Muscle layer of duodenum (tissue), 2 donors: ENCODE data around the gene SCUBE2.

Experiments
- H3K27ac ChIP-seq: one replicate; pipeline ENCODE4 v1.7.0; 2013; ENCODE audit warnings: mild to moderate bottlenecking, low read length
- H3K27me3 ChIP-seq: one replicate; pipeline ENCODE4 v1.7.0; 2013; ENCODE audit warnings: low read depth, mild to moderate bottlenecking, control low read depth, low read length
- H3K36me3 ChIP-seq, 2 donors: one replicate each; pipeline ENCODE4 v1.7.0; 2013; ENCODE audit warnings: low read length in 2 of 2, control low read depth in 1 of 2, mild to moderate bottlenecking in 1 of 2; ENCODE audit not compliant: insufficient read depth in 2 of 2, control insufficient read depth in 1 of 2
- H3K4me1 ChIP-seq, 2 donors: one replicate each; pipeline ENCODE4 v1.7.0; 2013; ENCODE audit warnings: low read length in 2 of 2, mild to moderate bottlenecking in 2 of 2, control low read depth in 1 of 2, moderate library complexity in 1 of 2; ENCODE audit not compliant: insufficient read depth in 2 of 2, control insufficient read depth in 1 of 2
- H3K4me3 ChIP-seq, 2 donors: one replicate each; pipeline ENCODE4 v1.7.0; 2013; ENCODE audit warnings: low read length in 2 of 2, low read depth in 1 of 2, mild to moderate bottlenecking in 1 of 2
- H3K9me3 ChIP-seq, 2 donors: one replicate each; pipeline ENCODE4 v1.7.0; 2013; ENCODE audit warnings: low read length in 2 of 2, control low read depth in 1 of 2, mild to moderate bottlenecking in 1 of 2; ENCODE audit not compliant: control insufficient read depth in 1 of 2
- donor health status: healthy.

The SCUBE2 gene

GRCh38 chr11:9126636-9127035, 35.2 kb upstream of the SCUBE2 start:
- H3K4me3 ChIP-seq = no peak overlapping the region
- H3K27me3 ChIP-seq = no peaks in the 10 kb centered on the region
- no peaks in the 10 kb centered on the region for H3K4me1 ChIP-seq
- no peak overlapping the region for H3K27ac ChIP-seq
- no peaks in the 10 kb centered on the region for H3K36me3 ChIP-seq
- no peaks in the 10 kb centered on the region for H3K9me3 ChIP-seq

- H3K4me1 ChIP-seq = no peaks in the 10 kb centered on the region
- no peaks in the 10 kb centered on the region for H3K9me3 ChIP-seq
- H3K27ac ChIP-seq = no peak overlapping the region
- no peak overlapping the region for H3K4me3 ChIP-seq
- no peaks in the 10 kb centered on the region for H3K27me3 ChIP-seq
- no peaks in the 10 kb centered on the region for H3K36me3 ChIP-seq
Measured at GRCh38 chr11:9125185-9125886, 33.9 kb upstream of the SCUBE2 start.

GRCh38 chr11:9123595-9124304, 32.4 kb upstream of the SCUBE2 start:
- Histone ChIP-seq H3K4me3 (no peak overlapping the region), H3K27ac (no peak overlapping the region), H3K9me3 (no peaks in the 10 kb centered on the region), H3K4me1 (no peaks in the 10 kb centered on the region), H3K27me3 (no peaks in the 10 kb centered on the region), H3K36me3 (no peaks in the 10 kb centered on the region)

GRCh38 chr11:9121469-9121796, 30.0 kb upstream of the SCUBE2 start:
- no peaks in the 10 kb centered on the region for H3K36me3 ChIP-seq
- no peaks in the 10 kb centered on the region for H3K4me1 ChIP-seq
- H3K4me3 ChIP-seq = no peak overlapping the region
- H3K27me3 ChIP-seq = no peaks in the 10 kb centered on the region
- H3K9me3 ChIP-seq = no peaks in the 10 kb centered on the region
- no peak overlapping the region for H3K27ac ChIP-seq

DNA sequence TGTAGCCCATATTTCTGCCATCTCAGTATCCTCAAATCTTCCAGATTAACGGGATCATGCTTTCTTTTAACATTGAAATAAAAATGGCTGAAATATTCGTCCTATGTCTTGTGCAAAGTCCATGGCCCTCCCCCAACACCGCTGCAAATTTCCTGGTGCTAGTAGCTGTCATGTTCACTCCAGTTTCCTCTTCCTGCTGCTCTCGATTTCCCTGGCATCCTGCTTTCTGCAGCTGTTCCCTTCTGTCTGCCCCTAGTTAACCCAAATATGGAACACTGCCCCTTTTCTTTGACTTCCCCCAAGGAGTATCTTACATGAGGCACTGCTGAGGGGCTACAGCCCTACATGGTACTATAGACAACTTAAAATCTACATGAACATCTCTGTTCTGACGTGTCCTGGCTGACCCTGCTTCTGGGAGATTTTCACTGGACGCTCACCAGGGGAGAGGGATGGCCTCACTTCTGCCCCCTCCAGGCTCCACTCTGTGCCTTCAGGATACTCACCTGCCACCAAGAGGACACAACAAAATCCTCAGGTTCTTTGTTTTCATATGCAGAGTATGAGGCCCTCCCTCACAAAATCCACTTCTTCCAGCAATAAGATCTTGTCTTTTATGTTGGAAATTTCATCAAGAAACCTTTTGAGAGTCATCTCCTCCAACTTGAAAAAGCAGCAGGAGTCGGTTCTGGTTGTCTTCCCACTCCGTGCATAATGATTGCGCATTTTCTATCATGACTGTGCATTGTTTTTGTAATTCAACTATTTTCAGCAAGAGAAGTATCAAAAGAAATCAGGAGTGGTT, 29.5 kb upstream of the SCUBE2 start:
- no peak overlapping the region for H3K4me3 ChIP-seq
- no peaks in the 10 kb centered on the region for H3K27me3 ChIP-seq
- H3K36me3 ChIP-seq = no peaks in the 10 kb centered on the region

GRCh38 chr11:9118277-9118676, 26.9 kb upstream of the SCUBE2 start:
- no peaks in the 10 kb centered on the region for H3K36me3 ChIP-seq

More for the DNA sequence above, 29.5 kb upstream of the SCUBE2 start:
- H3K27ac ChIP-seq = no peak overlapping the region
- no peaks in the 10 kb centered on the region for H3K9me3 ChIP-seq
- H3K4me1 ChIP-seq = no peaks in the 10 kb centered on the region

DNA sequence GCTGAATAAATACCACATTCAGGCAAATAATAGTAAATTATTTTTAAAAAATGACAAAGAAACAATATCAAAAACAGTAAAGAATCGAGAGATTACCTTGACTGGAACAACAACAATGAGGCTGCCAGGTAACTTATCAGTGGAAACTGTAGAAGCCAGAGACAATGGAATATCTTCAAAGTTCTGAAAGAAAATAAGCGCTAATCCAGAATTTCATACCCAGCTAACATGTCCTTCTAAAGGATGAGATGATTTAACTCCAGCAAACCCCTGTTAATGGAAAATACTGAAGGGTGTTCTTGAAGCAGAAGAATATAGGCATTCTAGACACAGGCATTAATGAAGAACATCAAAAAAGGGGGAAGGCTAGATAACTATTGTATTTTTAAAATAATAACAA, 20.7 kb upstream of the SCUBE2 start:
- Histone ChIP-seq H3K4me3 (no peak overlapping the region), H3K27me3 (no peaks in the 10 kb centered on the region), H3K9me3 (peaks cover 0 to 11% of the 10 kb centered on the region in 2 donors), H3K36me3 (no peaks in the 10 kb centered on the region), H3K27ac (no peak overlapping the region), H3K4me1 (no peaks in the 10 kb centered on the region)

More at GRCh38 chr11:9118277-9118676, 26.9 kb upstream of the SCUBE2 start:
- Histone ChIP-seq H3K27me3 (no peaks in the 10 kb centered on the region), H3K4me1 (no peaks in the 10 kb centered on the region), H3K9me3 (peaks cover 0 to 5% of the 10 kb centered on the region in 2 donors), H3K4me3 (no peak overlapping the region), H3K27ac (no peak overlapping the region)

- Histone ChIP-seq H3K9me3 (peaks cover 0 to 11% of the 10 kb centered on the region in 2 donors), H3K4me1 (no peaks in the 10 kb centered on the region), H3K36me3 (no peaks in the 10 kb centered on the region), H3K27me3 (no peaks in the 10 kb centered on the region), H3K27ac (no peak overlapping the region), H3K4me3 (no peak overlapping the region)
Measured at GRCh38 chr11:9109858-9110731, 18.7 kb upstream of the SCUBE2 start.

DNA sequence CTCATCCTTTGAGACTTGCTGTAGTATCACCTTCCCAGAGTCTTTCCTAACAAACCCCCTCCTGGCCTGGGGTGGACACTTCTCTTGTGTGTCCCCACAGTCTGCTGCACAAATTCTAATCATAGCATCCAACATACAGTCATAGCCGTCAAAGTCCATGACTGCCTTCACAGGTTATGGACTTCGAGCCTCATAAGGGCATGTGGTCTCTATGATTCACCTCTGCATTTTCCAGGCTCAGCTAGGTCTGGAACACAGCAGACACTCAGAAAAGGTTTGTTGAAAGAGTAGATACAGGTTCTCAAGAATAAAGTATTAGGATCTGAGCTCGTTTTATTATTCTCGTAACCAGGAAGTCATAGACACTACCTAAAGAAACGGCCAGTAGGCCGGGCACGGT, 13.2 kb upstream of the SCUBE2 start:
- no peaks in the 10 kb centered on the region for H3K9me3 ChIP-seq
- H3K27ac ChIP-seq = no peak overlapping the region
- no peak overlapping the region for H3K4me3 ChIP-seq
- no peaks in the 10 kb centered on the region for H3K36me3 ChIP-seq
- no peaks in the 10 kb centered on the region for H3K27me3 ChIP-seq
- no peaks in the 10 kb centered on the region for H3K4me1 ChIP-seq

- Histone ChIP-seq H3K27me3 (no peaks in the 10 kb centered on the region), H3K9me3 (no peaks in the 10 kb centered on the region), H3K27ac (no peak overlapping the region), H3K36me3 (no peaks in the 10 kb centered on the region), H3K4me3 (no peak overlapping the region), H3K4me1 (no peaks in the 10 kb centered on the region)
Measured at GRCh38 chr11:9103542-9104276, 12.3 kb upstream of the SCUBE2 start.
